ENCODE results near the gene MAPK8IP3. TPM values are rescaled to one million over a fixed set of nuclear protein-coding genes. Genes with fewer than 3 reads are reported as not detected.
A peak's percentile ranks its signal among the peaks of the same experiment; 100 is the strongest.

The MAPK8IP3 gene
- total RNA-seq, 1 experiment from 2014 or later = 45.9 TPM

DNA sequence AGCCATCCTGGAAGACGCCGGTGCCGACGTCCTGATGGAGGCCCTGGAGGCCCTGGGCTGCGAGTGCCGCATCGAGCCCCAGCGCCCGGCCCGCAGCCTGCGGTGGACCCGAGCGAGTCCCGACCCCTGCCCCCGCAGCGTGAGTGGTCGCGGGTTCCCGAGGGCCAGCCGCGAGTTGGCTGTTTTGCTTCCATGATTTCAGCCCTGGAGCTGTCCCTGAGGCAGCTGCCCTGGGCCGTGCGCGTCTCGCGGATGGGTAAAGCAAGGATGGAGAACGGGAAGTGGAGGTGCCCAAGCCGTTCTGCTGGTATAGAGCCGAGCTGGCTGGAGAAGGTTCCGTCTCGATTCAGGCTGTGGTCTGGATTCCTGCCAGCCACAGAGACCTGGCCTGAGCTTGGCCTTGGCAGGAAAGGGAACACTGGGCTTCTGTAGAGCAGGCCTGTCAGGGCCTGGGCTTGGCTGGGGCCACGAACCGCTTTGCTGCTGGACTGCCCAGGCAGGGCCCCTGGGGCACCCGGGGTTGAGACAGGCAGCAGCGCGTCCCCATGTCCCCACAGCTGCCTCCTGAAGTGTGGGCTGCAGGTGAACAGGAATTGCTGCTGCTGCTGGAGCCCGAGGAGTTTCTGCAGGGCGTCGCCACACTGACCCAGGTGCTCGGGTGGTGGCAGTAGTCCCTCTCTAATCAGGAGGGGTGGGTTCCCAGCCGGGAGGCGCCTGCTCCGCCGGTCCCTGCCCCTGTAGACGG lies 67.9 kb downstream of the MAPK8IP3 start:
- DNase-seq (ENCODE audit: low read depth) = peak; percentile 51

DNA sequence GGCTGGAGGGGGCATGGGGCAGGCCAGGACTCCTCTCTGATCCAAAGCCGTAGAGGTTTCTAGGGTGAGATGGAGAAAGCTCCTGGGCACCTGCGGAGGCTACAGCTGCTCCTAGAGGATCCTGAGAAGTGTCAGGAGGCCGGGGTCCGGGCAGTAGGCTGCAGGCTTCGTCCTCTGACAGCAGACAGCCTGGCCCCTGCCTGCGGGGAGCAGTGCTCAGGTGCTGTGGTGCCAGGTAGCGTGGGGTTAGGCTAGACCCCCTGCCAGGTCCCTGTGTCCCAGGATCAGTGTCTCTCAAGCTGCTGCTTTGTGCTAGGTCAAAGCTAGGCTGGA lies 68.4 kb downstream of the MAPK8IP3 start:
- no peak for DNase-seq (ENCODE audit: low read depth)

DNA sequence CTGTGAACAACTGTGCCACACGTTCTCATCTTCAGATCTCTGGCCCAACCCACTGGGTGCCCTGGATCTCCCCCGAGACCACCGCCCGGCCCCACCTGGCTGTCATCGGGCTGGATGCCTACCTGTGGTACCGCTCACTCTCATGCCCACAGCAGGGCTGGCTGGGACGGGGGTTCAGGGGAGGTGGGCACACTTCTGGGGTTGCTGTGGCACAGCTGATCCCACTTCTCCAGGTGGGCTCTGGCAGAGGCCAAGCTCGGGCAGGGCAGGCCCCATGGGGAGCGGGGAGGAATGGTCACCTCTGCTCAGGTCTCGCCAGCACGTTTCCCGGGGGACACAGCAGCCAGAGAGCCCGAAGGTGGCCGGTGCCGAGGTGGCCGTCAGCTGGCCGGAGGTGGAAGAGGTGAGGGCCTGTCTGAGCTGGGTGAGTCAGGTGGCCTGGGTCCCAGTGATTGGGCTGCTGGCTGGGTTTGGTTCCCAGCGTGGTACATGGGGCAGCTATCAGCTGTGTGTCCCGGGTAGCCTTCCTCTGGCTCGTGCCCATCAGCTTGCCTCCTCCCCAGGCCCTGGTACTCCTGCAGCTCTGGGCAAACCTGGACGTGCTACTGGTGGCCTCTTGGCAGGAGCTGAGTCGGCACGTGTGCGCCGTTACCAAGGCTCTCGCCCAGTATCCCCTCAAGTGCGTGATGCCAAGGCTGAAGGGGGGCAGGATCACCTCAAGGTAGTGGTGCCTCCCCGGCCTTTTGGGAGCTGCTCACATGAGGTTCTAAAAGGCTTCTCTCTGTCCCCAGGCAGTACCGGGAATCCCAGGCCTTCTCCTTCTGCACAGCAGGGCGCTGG lies 69.2 kb downstream of the MAPK8IP3 start:
- DNase-seq (ENCODE audit: low read depth) = no peak

DNA sequence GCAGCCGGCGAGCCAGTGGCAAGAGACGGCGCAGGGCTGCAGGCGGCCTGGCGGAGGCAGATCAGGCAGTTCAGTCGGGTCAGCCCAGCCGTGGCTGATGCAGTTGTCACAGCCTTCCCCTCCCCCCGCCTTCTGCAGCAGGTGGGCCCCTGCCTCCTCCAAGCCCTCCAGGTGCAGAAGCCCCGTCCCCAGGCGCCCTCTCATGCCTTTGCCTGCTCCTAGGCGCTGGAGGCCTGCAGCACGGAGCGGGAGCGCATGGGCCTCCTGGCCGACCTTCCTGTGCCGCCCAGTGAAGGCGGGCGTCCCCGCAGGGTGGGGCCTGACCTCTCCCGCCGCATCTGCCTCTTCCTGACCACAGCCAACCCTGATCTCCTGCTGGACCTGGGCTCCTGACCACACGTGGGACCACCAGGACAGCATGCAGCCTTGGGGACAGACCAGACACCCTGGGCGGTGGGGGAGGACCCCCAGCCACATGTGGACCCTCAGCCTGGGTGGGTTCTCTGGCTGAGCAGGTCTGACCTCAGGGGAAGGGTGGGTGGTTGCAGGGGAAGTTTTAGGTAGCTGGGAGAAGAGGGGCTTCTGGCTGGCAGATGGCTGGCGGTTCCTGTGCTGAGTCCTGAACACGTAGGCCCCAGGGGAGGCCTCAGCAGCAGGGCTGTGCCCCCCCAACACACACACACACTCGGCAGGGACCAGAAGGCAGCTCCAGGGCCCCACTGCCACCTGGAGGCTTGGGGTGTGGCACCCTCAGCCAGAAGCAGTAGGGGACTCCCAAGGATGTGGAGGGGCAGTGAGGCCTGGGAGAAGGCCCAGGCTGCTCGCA lies 70.1 kb downstream of the MAPK8IP3 start:
- no peak for DNase-seq (ENCODE audit: low read depth)

DNA sequence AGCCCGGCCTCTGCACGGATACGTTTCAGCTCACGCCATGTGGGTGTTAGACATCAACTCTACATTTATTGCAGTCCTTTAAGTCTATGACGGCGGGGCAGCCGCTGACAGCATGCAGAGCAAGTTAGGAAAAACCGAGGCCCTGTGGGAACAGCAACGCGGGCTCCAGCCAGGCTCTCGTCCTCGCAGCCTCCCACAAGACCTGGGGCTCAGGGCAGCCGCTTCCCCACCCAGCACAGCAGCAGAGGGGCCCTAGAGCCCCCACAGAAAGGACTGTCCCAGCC lies 70.6 kb downstream of the MAPK8IP3 start:
- no peak for DNase-seq (ENCODE audit: low read depth)

DNA sequence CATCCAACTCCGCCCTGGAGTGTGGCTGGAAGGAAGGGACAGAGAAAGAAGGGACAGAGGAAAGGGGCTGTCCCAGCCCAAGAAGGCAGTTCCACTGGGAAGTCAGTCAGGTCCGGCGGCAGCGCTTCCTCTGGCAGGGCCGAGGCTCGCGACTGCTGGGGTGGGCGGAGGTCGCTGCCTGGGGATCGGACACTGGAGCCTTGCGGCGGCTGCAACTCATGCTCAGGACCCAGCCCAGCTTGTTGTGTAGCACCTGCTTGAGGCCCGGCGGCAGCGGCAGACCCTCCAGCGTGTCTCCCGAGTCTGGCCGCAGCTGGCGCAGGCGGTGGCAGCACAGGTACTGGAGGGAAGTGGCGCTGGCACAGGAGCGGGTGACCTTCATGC lies 71.0 kb downstream of the MAPK8IP3 start:
- DNase-seq (ENCODE audit: low read depth) = no peak

DNA sequence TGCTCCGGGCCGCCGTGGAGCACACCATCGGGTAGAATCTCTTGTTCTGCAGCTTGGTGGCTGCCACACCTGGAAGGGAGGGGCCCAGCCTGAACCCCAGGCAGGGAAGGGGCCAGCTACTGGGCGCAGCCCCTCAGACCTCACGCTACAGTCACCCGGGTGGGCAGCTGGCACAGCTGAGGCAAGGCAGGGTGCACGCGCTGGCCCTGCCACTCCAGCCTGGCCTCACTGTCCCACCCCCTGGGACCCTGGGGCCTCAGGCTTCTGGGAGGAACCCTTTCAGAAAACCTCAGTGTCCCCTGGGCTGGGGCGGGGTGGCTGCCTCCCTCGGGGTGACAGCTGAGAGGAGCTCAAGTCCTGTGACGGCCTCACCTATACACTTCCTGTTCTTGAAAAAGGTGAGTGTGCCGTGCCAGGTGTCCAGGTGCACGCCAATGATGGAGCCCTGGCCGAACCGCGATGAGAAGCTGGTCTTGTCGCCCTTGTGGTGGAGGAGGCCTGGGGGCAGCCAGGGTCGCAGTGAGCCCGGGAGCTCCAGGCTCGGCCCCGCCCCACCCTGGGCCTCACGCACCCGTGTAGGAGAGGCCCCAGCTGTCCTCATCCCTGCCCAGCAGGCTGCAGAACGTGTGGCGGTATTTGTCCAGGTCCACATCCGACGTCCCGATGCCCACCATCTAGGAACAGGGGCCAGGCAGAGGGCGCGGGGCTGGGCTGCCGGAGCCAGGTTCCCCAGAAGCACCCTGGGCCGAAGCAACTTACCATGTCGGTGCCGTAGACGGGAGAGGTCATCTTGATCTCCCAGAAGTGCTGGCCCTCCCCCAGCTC lies 71.6 kb downstream of the MAPK8IP3 start:
- DNase-seq (ENCODE audit: low read depth) = no peak

DNA sequence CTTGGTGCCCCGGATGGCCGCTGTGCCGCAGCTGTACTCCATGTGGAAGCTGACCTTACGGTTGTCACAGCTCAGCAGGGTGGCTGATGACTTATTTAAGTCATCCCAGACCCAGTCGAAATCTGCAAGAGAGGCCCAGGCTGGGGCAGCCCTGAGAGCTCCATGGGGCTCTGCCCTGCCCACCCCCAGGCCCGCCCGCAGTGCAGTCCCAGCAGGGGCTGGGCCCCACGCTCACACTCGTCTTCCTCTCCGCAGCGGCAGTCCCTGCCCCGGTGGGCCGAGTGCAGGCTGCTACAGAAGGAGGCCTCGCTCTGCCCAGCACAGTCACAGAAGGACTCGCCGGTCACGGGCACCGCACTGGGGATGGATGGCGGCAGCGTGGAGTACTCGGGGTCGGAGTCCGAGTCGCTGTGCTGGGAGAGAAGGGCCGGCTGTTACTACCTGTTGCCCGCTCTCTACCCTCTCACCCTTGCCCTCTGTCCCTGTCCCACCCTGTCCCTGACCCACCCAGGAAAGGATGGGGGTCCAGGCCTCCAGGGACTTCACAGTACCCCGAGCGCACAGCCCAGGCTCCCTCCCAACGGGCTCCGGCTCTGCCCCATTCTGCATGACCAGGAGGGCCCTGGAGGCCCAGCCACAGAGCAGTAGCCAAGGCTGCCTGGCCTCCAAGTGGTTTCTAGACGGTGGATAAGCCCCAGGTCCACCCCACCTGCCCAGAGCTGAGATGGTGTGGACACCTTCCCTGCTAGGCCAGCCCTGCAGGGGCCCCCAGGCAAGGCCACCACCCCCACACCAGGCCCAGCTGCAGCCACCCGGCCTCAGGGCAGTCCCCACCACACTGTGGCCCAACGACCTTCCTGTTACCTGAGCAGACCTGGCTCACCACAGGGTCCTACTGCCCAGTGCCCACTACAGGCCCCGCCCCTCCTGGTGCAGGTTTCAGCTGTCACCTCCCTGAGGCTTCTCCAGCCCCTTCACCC lies 72.5 kb downstream of the MAPK8IP3 start:
- no peak for DNase-seq (ENCODE audit: low read depth)

DNA sequence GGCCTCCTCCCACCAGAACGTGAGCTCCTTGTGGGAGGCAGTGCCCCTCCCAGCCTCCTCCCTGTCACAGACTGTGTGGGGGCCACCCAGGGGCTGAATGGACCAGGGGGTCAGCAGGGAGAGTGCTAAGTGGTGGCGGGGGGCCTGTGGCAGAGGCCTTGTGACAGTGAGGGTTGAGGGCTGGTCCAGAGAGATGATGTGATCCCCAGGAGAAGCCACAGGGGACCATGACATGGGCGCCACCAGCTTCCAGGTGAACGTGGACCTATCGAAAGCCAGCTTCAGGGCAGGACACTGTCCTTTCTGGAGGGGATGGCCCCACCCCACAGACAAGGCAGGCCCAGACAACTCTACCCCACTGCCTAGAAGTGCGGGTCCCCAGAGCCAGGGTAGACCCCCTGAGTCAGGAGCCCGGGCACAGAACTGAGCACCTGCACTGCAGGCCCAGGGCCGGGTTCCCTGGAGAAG lies 73.3 kb downstream of the MAPK8IP3 start:
- DNase-seq (ENCODE audit: low read depth) = no peak

DNA sequence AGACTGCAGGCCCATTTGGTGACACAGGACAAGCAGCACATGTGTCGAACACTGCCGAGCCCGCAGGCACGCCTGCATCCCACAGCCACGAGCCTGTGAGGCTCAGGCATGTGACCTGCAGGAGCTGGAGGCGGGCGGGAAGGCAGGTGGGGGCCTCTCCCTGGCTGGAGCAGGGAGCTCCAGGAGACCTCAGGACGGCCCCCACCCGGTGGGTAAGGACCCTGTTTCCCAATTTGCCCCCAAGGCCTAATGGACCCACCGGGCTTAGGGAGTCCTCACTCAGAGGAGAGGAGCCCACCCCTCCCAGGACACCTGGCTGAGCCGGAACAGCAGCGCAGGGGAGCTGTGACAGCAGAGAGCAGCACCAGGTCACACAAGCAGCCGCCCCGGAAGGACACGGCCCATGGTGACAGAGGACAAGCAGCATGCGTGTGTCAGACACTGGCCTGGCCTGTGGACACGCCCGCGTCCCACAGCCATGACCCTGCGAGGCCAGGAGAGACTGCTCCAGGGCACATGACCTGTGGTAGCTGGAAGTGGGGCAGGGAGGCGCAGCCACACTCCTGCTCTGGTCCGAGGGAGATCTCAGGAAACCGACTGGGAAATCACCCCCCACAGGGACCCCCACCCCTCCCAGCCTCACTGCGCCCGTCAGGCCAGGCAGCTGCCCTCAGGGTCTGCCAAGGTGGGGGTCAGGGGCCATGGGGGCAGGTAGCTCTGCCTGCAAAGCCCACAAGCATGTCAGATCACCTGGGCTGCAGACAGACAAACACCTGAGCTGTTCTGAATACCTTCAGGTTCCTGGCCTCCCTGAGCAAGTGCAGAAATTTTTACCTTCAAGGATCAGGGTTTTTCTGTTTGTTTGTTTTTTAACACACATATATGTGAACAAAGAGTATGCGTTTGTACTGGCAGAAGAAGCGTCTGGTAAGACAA lies 74.0 kb downstream of the MAPK8IP3 start:
- no peak for DNase-seq (ENCODE audit: low read depth)

DNA sequence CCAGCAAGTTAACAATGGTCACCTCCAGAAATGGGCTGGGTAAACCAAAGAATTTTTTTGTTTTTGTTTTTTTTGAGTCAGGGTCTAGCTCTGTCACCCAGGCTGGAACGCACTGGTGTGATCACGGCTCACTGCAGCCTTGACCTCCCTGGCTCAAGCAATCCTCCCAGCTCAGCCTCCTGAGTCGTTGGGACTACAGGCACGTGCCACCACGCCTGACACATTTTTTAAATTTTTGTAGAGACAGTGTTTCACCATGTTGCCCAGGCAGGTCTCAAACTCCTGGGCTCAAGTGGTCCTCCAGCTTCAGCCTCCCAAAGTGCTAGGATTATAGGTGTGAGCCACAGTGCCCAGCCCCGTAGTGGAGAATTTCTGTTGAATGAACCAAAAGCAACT lies 74.7 kb downstream of the MAPK8IP3 start:
- DNase-seq (ENCODE audit: low read depth) = no peak

DNA sequence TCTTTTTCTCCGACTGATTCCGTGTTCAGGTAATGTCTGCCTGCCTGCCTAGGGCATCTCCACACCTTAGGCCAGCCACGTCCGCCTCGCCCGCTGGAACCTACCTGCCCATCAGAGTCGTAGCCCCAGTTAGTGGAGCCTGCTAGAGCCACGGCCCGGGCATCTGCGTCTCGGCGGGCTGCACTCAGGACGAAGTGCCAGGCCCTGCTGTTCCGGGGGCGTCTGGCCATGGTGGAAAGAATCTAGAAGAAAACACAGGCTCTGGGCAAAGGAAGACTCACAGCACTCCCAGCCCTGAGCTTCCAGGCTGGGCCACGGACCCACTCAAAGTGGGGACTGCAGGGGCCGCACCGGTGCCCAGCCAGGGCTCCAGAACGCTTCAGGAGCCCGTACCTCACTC lies 75.3 kb downstream of the MAPK8IP3 start:
- DNase-seq (ENCODE audit: low read depth) = no peak

DNA sequence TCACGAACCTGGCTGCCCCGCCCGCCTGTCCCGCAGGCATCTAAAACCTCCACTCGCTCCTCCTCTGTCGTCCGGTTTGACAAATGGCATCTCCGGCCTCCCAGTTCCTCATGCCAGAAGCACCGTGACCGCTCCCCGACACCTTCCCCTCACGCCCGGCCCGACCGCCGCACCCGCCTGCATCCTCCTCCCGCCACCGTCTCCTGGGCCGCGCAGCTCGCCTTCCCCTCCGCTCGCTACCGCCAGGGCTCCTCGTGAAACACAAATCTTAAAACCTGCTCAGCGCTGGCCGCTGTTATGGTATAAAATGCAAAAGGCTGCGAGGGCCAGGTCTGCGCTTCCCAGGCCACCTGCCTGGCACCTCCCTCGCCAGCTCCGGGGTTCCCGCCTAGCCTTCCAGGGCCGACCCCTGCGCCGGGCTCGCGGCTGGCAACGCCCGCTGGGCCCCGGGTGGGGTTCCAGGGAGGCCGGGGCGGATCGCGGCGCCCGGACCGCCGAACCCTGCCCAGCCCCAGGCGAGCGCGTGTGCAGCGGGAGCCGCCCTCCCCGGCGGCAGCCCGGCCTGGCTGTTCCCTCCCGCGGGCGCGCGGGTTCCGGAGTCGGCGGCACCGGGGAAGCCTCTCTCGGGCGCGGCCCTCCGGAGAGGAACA lies 75.9 kb downstream of the MAPK8IP3 start:
- DNase-seq (ENCODE audit: low read depth) = no peak

DNA sequence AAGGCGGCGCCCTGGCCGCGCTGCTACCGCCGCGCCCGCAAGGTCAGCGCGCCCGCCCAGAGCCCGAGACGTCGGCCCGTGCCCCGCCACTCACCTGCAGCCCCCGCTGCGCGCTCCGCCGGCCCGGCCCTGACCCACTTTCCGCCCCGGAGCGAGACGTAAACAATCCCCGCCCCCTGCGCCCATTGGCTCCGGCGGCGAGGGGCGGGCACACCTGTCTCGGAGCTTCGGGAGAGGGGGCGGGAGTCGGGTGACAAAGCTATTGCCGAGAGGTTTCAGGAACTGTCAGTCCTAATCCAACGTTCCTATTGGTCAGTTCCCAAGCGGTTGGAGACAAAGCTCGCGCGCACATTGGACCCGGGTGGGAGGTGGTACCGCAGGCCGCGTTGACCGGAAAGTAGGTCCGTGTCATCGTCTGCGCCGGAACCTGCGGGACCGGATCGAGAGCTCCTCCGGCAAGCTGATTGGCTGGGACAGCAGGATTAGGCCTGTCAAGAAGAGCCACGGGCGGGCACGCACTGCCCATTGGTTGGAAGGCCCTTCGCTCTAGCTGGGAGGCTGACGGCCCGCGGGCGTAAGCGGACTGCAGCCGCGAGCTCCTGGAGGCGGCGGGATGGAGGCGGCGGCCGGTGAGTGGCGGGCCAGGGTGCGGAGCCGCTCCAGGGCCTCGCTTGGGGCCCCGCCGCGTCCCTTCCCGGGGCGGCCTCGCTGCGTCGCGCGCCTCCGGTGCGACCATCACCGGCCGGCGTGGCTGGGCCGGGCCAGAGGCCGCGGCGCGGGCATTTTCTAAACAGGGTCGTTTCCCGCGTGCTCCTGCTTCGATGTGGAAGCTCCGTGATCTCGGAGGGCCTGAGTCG lies 76.6 kb downstream of the MAPK8IP3 start, which contains the start of the genes NUBP2 and SPSB3:
Gene NUBP2, plus strand, starts transcription at position 553 of the 857 bp plus-strand sequence. Its CDS starts 61 bp downstream, at position 614.
Gene SPSB3, minus strand, starts transcription at position 164 of the 857 bp plus-strand sequence. CDS start 1,088 bp downstream, outside the sequence.
- DNase-seq (ENCODE audit: low read depth) = peak; percentile 100

DNA sequence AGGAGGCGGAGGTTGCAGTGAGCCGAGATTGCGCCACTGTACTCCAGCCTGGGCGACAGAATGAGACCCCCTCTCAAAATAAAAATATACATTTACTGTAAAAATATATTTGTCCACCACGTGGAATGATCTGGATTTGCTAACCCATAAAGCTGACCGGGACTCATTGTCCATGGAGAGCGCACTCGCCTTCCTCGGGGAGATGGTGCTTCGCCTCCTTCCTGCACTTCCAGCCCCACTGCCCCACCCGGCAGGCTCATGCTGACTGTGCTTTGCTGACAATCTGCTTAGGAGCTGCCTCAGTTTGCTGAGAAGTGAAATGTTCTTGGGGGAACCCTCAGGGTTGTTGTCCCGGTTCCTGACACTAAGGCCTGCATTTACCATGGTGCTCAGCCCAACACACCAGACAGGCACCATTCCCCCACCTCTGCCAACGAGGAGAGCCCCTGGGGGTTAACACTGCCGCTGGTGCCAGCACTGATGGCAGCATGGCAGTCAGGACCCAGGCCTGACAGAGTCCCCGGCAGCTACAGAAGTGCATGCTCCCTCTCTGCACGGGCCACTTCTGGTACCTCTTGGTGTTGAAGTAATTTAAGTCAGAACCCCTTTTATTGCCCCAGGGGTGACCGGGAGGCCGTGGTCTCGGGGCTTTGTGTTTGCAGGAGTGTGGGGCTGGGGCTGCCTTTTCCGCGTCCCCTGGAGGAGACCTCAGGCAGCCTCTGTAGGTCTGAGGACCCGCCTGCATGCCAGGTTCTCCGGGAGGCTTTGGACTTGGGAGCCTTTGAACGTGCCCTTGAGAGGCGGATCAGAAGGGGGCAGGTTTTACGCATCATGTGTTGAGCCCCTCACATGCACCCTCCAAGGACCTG lies 79.2 kb downstream of the MAPK8IP3 start:
- no peak for DNase-seq (ENCODE audit: low read depth)

DNA sequence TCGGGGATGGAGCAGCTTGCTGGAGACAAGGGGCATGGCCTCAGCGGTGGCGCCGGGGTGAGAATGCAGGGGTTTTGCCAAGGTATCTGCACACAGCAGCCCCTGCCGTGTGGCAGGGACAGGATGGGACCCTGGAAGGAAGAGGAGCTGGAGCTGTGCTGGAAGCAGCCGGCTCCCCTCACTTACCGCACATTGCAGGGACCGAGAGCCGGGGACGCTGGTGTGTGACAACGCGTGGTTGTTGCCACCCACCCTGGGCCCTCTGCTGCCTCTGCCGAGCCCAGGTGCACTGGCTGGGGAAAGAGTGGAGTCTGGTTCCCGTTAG lies 79.8 kb downstream of the MAPK8IP3 start:
- no peak for DNase-seq (ENCODE audit: low read depth)

All from LHCN-M2 (cell line).